Kasumi-1 (cell line): ENCODE measurements around the gene KLHL34.

ENCODE experiments used
- DNase-seq, 2 experiments: peaks; one replicate each; lab custom pipeline; 2025; lab: John Stamatoyannopoulos, UW

Gene KLHL34

GRCh38 chrX:21655901-21656586, 2.1 kb downstream of the KLHL34 start:
- DNase-seq = no peak

DNA sequence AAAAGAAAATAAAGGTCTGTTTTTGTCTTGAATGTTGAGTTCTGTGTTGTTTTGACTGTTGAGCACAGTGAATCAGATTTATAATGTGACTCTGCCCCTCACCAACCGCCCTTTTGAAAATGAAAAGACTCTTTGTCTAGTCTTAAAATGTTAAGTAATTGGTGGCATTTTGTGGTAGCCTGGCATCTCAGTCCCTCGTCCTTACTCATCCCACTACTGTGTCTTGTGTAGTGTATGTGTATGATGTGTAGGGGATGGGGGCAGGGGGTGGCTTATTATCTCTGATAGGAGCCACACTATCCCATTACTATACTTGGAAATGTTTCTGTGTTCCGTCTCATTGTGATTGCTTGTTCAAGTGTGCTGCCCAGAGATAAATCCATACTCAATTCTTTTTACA, 12.2 kb downstream of the KLHL34 start:
- no peak for DNase-seq

GRCh38 chrX:21645431-21645830, 12.7 kb downstream of the KLHL34 start:
- no peak for DNase-seq

DNA sequence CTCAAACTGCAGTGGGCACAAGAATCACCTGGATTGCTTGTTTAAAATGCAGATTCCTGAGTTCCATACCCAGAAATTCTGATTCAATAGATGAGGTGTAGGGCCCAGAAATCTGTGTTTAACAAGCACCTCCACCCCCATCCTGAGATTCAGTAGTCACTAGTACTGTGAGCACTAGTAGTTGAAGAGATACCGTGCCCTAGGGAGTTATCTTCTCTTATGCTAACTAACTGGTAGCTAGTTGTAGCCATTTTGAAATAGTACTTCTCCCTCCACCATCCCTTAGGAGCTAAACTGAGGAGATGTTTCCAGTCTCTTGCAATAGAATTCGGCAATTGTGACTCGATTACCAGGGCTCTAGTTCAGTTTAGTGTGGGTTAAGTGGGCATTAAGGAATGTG, 18.4 kb downstream of the KLHL34 start:
- DNase-seq = no peak

- no peak for DNase-seq
Measured at GRCh38 chrX:21638311-21638710, 19.8 kb downstream of the KLHL34 start.

GRCh38 chrX:21632027-21632426, 26.1 kb downstream of the KLHL34 start:
- DNase-seq = no peak

GRCh38 chrX:21623778-21624501, 34.2 kb downstream of the KLHL34 start:
- DNase-seq = no peak

DNA sequence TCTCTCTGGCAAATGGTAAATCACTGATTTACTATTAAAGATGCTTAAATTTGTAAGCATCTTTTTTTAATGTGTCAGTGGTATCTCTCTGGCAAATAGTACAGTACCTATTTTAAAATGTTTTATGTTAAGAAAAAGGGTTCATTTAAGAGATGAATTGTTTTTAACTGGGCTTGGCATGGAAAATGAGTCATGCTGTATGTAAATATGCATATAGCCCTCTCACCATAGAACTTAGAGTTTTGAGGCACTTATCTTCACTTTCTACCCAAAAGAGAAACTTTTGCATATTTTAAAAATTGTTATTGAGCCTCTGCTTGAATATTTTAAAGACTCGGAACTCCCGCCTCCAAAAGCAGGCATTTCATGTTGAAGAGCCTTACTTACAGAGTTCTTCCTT, 37.9 kb downstream of the KLHL34 start:
- no peak for DNase-seq

- DNase-seq = no peak
Measured at GRCh38 chrX:21616386-21616785, 41.7 kb downstream of the KLHL34 start.

DNA sequence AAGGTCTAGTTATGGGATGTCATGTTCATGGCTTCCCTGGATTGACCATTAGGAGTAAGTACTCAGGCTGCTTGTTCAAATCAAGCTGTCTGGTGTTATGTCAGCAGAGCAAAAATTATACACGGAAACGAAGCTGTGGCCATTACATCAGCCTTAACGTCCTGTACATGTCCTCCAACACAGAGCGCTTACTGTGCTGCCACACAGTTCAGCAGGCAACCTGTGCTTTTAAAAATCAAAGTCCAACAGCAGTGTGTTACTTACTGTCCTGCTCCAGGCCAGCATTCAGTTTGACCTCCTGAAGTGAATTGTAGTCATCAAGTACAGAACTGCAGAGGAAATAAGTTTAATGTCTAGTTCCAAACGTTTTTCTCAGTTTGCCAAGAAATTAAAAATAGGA, 46.0 kb downstream of the KLHL34 start:
- no peak for DNase-seq

- DNase-seq = no peak
Measured at GRCh38 chrX:21610168-21610567, 48.0 kb downstream of the KLHL34 start.

GRCh38 chrX:21606002-21606401, 52.1 kb downstream of the KLHL34 start:
- DNase-seq = no peak
